ENCODE data around the gene ACOXL. TPM values are rescaled to one million over a fixed set of nuclear protein-coding genes. Genes with fewer than 3 reads are reported as not detected.

The ACOXL gene
- total RNA-seq, 1 donor, result not detected

DNA sequence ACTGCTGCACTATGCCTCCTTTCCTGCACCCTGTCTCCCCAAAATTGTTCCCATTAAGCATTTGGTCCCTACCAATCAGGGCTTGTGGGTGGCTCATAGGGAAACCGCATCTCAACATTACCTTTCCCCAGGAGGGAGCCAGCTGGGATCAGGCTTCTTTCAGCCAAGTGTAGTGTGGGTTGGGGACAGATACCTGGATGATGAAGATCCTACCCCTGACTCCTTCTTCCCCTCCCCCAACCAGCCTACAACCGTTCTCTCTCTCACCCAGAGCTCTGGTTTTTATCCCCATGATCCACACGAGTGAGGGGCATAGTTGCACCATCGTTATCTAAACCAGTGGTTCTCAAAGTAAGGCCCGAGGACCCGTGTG lies 40.0 kb downstream of the ACOXL start:
- Histone ChIP-seq H2AFZ (ENCODE audit: low read length) (no peak overlapping the region), H3K4me3 (ENCODE audit: insufficient read depth, low read length) (no peak overlapping the region), H3K27ac (ENCODE audit: low read depth, low read length) (no peak overlapping the region), H3K36me3 (ENCODE audit: insufficient read depth, low read length) (no peaks in the 10 kb centered on the region), H4K20me1 (ENCODE audit: insufficient read depth, low read length) (no peaks in the 10 kb centered on the region), H3K4me2 (ENCODE audit: insufficient read depth, low read length) (no peak overlapping the region), H3K79me2 (ENCODE audit: insufficient read depth, low read length) (no peaks in the 10 kb centered on the region), H3K9me3 (ENCODE audit: low read depth, low read length) (no peaks in the 10 kb centered on the region), H3K4me1 (ENCODE audit: insufficient read depth, low read length) (no peaks in the 10 kb centered on the region), H3K27me3 (ENCODE audit: insufficient read depth, low read length) (peaks cover 55% of the 10 kb centered on the region)
- DNase-seq (ENCODE audit: insufficient read length, low spot score, missing footprints), result no peak
- TF ChIP-seq, protein P1, sequence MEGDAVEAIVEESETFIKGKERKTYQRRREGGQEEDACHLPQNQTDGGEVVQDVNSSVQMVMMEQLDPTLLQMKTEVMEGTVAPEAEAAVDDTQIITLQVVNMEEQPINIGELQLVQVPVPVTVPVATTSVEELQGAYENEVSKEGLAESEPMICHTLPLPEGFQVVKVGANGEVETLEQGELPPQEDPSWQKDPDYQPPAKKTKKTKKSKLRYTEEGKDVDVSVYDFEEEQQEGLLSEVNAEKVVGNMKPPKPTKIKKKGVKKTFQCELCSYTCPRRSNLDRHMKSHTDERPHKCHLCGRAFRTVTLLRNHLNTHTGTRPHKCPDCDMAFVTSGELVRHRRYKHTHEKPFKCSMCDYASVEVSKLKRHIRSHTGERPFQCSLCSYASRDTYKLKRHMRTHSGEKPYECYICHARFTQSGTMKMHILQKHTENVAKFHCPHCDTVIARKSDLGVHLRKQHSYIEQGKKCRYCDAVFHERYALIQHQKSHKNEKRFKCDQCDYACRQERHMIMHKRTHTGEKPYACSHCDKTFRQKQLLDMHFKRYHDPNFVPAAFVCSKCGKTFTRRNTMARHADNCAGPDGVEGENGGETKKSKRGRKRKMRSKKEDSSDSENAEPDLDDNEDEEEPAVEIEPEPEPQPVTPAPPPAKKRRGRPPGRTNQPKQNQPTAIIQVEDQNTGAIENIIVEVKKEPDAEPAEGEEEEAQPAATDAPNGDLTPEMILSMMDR (IDR thresholded peaks at IDR 0.05; ENCODE audit: extremely low read depth, low read depth, low read length), result no peak

DNA sequence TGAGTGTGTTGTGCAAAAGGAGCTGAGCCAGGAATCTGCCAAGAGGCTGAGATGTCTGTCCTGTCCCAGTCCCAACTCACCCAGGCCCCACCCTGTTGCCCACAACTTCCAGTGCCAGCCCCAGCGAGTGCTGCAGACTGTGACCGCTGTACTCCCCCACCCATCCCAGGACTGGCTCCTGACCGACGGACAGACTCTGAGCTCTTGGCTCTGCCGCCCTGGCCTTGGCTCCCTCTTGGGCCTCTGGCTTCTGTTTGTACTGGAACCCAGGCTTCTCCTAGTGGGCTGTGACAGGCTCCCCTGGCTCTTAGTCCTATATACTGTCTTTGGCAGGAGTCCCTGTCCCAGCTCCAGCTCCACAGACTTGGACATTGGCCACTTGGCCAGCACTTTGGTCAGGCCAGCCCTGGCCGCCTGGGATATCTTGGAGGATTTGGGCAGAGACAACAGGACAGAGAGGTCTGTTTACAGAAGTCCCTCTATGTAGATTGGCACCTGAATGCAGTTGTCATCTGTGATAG lies 41.1 kb downstream of the ACOXL start:
- Histone ChIP-seq H4K20me1 (ENCODE audit: insufficient read depth, low read length) (no peaks in the 10 kb centered on the region), H3K4me2 (ENCODE audit: insufficient read depth, low read length) (no peak overlapping the region), H3K9me3 (ENCODE audit: low read depth, low read length) (no peaks in the 10 kb centered on the region), H3K4me1 (ENCODE audit: insufficient read depth, low read length) (no peaks in the 10 kb centered on the region), H3K4me3 (ENCODE audit: insufficient read depth, low read length) (no peak overlapping the region), H2AFZ (ENCODE audit: low read length) (no peak overlapping the region), H3K36me3 (ENCODE audit: insufficient read depth, low read length) (no peaks in the 10 kb centered on the region), H3K27ac (ENCODE audit: low read depth, low read length) (no peak overlapping the region), H3K79me2 (ENCODE audit: insufficient read depth, low read length) (no peaks in the 10 kb centered on the region), H3K27me3 (ENCODE audit: insufficient read depth, low read length) (peaks cover 53% of the 10 kb centered on the region)
- TF ChIP-seq, protein P1 (IDR thresholded peaks at IDR 0.05; ENCODE audit: extremely low read depth, low read depth, low read length), result no peak
- DNase-seq (ENCODE audit: insufficient read length, low spot score, missing footprints), result peak; percentile 44

DNA sequence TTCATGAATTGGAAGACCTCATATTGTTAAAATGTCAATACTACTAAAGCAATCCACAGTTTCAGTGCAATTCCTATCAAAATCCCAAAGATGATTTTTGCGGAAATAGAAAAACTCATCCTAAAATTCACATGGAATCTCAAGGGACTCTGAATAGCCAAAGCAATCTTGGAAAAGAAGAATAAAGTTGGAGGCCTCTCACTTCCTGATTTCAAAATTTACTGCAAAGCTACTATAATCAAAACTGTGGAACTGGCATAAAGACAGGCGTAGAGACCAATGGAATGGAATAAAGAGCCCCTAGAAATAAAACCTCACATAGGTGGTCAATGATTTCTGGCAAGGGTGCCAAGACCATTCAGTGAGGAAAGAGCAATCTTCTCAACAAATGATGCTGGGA lies 42.3 kb downstream of the ACOXL start:
- no peak overlapping the region for H3K4me2 ChIP-seq (ENCODE audit: insufficient read depth, low read length)
- no peak overlapping the region for H3K27ac ChIP-seq (ENCODE audit: low read depth, low read length)
- TF ChIP-seq, protein P1 (IDR thresholded peaks at IDR 0.05; ENCODE audit: extremely low read depth, low read depth, low read length), result no peak
- H3K4me3 ChIP-seq (ENCODE audit: insufficient read depth, low read length), result no peak overlapping the region
- no peak overlapping the region for H2AFZ ChIP-seq (ENCODE audit: low read length)
- no peaks in the 10 kb centered on the region for H3K36me3 ChIP-seq (ENCODE audit: insufficient read depth, low read length)
- H4K20me1 ChIP-seq (ENCODE audit: insufficient read depth, low read length), result no peaks in the 10 kb centered on the region
- H3K9me3 ChIP-seq (ENCODE audit: low read depth, low read length), result no peaks in the 10 kb centered on the region
- no peak for DNase-seq (ENCODE audit: insufficient read length, low spot score, missing footprints)
- peaks cover 52% of the 10 kb centered on the region for H3K27me3 ChIP-seq (ENCODE audit: insufficient read depth, low read length)
- no peaks in the 10 kb centered on the region for H3K79me2 ChIP-seq (ENCODE audit: insufficient read depth, low read length)
- H3K4me1 ChIP-seq (ENCODE audit: insufficient read depth, low read length), result no peaks in the 10 kb centered on the region

DNA sequence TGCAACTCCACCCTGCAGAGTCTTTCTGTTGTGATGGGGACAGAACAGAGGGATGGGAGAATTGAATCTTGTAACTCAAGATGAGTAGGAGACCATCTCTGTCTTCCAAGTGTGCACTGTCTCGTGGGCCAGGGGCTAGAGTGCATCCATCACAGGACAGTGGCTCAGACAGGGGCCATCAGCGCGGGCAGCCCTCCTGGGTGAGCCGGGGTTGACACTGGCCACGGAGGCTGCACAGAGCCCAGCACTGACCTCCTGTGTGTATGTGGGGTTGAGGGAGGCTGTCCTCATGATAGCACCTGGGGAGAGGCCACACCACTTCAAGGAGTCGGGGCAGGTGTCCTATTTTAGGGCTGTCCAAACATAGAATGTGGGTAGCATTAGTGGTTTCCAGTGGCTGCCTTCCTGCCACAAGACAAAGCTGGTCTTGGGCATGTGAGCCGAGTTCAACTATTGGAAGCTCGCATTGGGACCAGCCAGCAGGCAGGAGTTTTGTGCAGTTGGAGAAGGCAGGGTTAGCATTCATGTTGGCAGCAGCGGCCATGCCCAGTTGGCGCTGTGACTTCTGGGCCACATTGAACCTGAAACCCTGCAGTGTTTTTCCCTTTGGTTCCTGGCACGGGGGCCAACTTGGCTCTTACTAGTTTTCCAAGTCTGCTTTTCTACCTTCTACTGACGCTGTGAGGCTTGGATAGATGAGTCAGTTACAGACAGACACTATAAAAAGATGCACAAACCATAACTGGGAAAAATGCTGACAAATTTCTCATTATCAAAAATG lies 45.3 kb downstream of the ACOXL start:
- Histone ChIP-seq H3K27me3 (ENCODE audit: insufficient read depth, low read length) (peaks cover 44% of the 10 kb centered on the region), H3K4me1 (ENCODE audit: insufficient read depth, low read length) (no peaks in the 10 kb centered on the region), H3K4me2 (ENCODE audit: insufficient read depth, low read length) (no peak overlapping the region), H2AFZ (ENCODE audit: low read length) (no peak overlapping the region), H3K36me3 (ENCODE audit: insufficient read depth, low read length) (no peaks in the 10 kb centered on the region), H3K79me2 (ENCODE audit: insufficient read depth, low read length) (no peaks in the 10 kb centered on the region), H3K27ac (ENCODE audit: low read depth, low read length) (no peak overlapping the region), H3K9me3 (ENCODE audit: low read depth, low read length) (no peaks in the 10 kb centered on the region), H4K20me1 (ENCODE audit: insufficient read depth, low read length) (no peaks in the 10 kb centered on the region), H3K4me3 (ENCODE audit: insufficient read depth, low read length) (no peak overlapping the region)
- TF ChIP-seq, protein P1 (IDR thresholded peaks at IDR 0.05; ENCODE audit: extremely low read depth, low read depth, low read length), result no peak
- DNase-seq (ENCODE audit: insufficient read length, low spot score, missing footprints), result no peak
